HG03135 (cell line): ENCODE measurements around the gene INSM1.

Experiments used
- ATAC-seq: cut with Tn5 transposase; IDR thresholded peaks from one replicate; pipeline ENCODE4 v1.9.1; 2021; ENCODE audit warnings: mild to moderate bottlenecking, moderate library complexity; ENCODE audit not compliant: unreplicated experiment

INSM1 gene

DNA sequence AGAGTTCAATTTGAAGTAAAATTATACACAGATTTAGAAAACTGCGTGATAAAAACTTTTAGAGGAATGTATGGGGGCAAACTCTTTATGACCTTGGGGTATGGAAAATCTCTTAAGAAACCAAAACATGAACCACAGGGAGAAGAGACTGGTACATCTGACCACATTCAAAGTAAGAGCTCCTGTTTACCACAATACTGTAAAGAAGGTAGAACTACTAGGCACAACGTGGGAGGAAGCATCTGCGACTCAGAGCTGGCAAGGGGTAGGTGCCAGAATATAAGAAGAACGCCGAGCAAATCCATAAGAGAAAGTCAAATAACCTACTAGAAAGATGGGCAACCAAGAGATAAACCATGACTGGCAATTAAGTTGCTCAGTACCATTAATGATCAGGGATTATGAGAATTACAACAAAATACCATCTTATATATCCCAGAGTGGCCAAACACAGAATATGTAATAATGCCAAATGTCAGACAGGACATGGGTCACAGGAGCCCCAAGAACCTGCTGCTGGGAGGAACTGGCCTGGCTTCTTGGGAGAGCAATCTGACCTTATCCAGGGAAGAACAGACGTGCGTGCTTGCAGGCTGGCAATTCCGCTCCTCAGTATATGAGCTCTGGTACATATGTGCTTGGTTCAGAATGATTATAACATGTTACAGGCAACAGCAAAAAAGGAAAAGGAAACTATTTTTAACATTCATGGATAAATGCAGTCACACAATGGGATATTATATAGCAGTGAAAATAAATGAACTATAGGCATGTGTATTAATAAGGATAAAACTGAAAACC lies 50.2 kb downstream of the INSM1 start:
- no peak for ATAC-seq
